Measurements from ENCODE around the gene CAMSAP1. TPM values are rescaled to one million over a fixed set of nuclear protein-coding genes. Genes with fewer than 3 reads are reported as not detected.

CAMSAP1 gene
- total and polyA plus RNA-seq, 2 donors (not counting 1 experiment from before 2014, with no cell fraction given): 5.0 to 18.8 TPM

- DNase-seq (ENCODE audit: low read depth in 2 of 2): no peak
- Histone ChIP-seq H3K27ac (ENCODE audit: insufficient read depth, low read length) (no peak overlapping the region), H4K20me1 (ENCODE audit: control insufficient read depth, extremely low read depth, insufficient read depth, low read length) (no peaks in the 10 kb centered on the region), H3K4me3 (replicated peaks in 1 of 4; ENCODE audit: control extremely low read depth in 1 of 4, insufficient read depth in 1 of 4, low read depth in 3 of 4, low read length in 4 of 4) (no peak overlapping the region), H2AFZ (ENCODE audit: low read length) (no peak overlapping the region), H3K27me3 (ENCODE audit: control insufficient read depth, insufficient read depth, low read length) (no peaks in the 10 kb centered on the region), H3K4me1 (ENCODE audit: control insufficient read depth, extremely low read depth, insufficient read depth, low read length) (peaks cover 10% of the 10 kb centered on the region), H3K79me2 (ENCODE audit: control insufficient read depth, insufficient read depth, low read length) (peaks cover 81% of the 10 kb centered on the region), H3K36me3 (ENCODE audit: control insufficient read depth, insufficient read depth, low read length) (no peaks in the 10 kb centered on the region), H3K9ac (ENCODE audit: insufficient read depth, low read length) (no peak overlapping the region), H3K4me2 (ENCODE audit: extremely low read depth, insufficient read depth, low read length) (no peak overlapping the region), H3K9me3 (ENCODE audit: control insufficient read depth, insufficient read depth, low read depth, low read length) (no peaks in the 10 kb centered on the region)
- TF ChIP-seq EZH2 (IDR thresholded peaks at IDR 0.05; ENCODE audit: low read length, missing control alignments): no peak
- TF ChIP-seq, protein P1, sequence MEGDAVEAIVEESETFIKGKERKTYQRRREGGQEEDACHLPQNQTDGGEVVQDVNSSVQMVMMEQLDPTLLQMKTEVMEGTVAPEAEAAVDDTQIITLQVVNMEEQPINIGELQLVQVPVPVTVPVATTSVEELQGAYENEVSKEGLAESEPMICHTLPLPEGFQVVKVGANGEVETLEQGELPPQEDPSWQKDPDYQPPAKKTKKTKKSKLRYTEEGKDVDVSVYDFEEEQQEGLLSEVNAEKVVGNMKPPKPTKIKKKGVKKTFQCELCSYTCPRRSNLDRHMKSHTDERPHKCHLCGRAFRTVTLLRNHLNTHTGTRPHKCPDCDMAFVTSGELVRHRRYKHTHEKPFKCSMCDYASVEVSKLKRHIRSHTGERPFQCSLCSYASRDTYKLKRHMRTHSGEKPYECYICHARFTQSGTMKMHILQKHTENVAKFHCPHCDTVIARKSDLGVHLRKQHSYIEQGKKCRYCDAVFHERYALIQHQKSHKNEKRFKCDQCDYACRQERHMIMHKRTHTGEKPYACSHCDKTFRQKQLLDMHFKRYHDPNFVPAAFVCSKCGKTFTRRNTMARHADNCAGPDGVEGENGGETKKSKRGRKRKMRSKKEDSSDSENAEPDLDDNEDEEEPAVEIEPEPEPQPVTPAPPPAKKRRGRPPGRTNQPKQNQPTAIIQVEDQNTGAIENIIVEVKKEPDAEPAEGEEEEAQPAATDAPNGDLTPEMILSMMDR (conservative IDR thresholded peaks at IDR 0.05 in 1 of 2, IDR thresholded peaks at IDR 0.05 in 1 of 2; ENCODE audit: low read depth in 1 of 2, low read length in 2 of 2): no peak
Measured at GRCh38 chr9:135891027-135891631, 16.2 kb downstream of the CAMSAP1 start.

GRCh38 chr9:135890190-135891026 lies 16.9 kb downstream of the CAMSAP1 start:
- Histone ChIP-seq H3K36me3 (ENCODE audit: control insufficient read depth, insufficient read depth, low read length) (no peaks in the 10 kb centered on the region), H2AFZ (ENCODE audit: low read length) (no peak overlapping the region), H3K27ac (ENCODE audit: insufficient read depth, low read length) (no peak overlapping the region), H4K20me1 (ENCODE audit: control insufficient read depth, extremely low read depth, insufficient read depth, low read length) (no peaks in the 10 kb centered on the region), H3K4me2 (ENCODE audit: extremely low read depth, insufficient read depth, low read length) (no peak overlapping the region), H3K9me3 (ENCODE audit: control insufficient read depth, insufficient read depth, low read depth, low read length) (no peaks in the 10 kb centered on the region), H3K27me3 (ENCODE audit: control insufficient read depth, insufficient read depth, low read length) (no peaks in the 10 kb centered on the region), H3K4me3 (replicated peaks in 1 of 4; ENCODE audit: control extremely low read depth in 1 of 4, insufficient read depth in 1 of 4, low read depth in 3 of 4, low read length in 4 of 4) (no peak overlapping the region), H3K79me2 (ENCODE audit: control insufficient read depth, insufficient read depth, low read length) (peaks cover 79% of the 10 kb centered on the region), H3K9ac (ENCODE audit: insufficient read depth, low read length) (no peak overlapping the region), H3K4me1 (ENCODE audit: control insufficient read depth, extremely low read depth, insufficient read depth, low read length) (peaks cover 13% of the 10 kb centered on the region)
- TF ChIP-seq EZH2 (IDR thresholded peaks at IDR 0.05; ENCODE audit: low read length, missing control alignments): no peak
- TF ChIP-seq, protein P1 (conservative IDR thresholded peaks at IDR 0.05 in 1 of 2, IDR thresholded peaks at IDR 0.05 in 1 of 2; ENCODE audit: low read depth in 1 of 2, low read length in 2 of 2): no peak
- no peak for DNase-seq (ENCODE audit: low read depth in 2 of 2)

DNA sequence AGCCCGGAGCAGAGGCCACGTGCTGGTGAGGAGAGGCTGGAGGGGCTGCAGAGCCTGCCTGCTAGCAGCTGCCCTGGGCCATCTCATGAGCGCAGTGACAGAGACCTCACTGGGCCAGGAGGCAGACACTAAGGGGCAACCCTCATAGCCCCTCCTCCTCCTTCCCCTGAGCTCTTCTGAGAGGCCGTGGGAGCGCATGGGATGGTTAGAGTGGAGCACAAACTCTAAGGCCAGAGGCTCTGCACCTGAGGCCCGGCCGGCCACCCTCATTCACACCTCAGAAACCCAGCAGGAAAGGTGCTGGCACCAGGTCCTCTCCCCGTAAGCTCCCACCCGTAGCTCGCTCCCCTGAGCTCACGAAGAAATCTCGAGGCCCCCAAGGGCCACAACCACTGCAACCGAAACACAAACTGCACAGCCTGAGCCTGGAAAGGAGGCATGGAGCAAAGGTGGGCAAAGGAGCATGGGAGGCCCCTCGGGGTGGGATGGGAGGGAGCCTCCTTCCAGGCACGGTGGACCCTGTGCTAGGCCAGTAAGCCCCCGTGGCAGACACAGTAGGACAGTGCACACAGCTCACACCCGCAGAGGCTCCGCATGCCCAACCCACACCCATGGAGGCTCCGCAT lies 17.7 kb downstream of the CAMSAP1 start:
- no peak overlapping the region for H2AFZ ChIP-seq (ENCODE audit: low read length)
- no peak overlapping the region for H3K27ac ChIP-seq (ENCODE audit: insufficient read depth, low read length)
- no peak for TF ChIP-seq EZH2 (IDR thresholded peaks at IDR 0.05; ENCODE audit: low read length, missing control alignments)
- TF ChIP-seq, protein P1 (conservative IDR thresholded peaks at IDR 0.05 in 1 of 2, IDR thresholded peaks at IDR 0.05 in 1 of 2; ENCODE audit: low read depth in 1 of 2, low read length in 2 of 2): no peak
- H3K79me2 ChIP-seq (ENCODE audit: control insufficient read depth, insufficient read depth, low read length): peaks cover 77% of the 10 kb centered on the region
- no peak overlapping the region for H3K4me2 ChIP-seq (ENCODE audit: extremely low read depth, insufficient read depth, low read length)
- peaks cover 20% of the 10 kb centered on the region for H3K4me1 ChIP-seq (ENCODE audit: control insufficient read depth, extremely low read depth, insufficient read depth, low read length)
- no peaks in the 10 kb centered on the region for H3K9me3 ChIP-seq (ENCODE audit: control insufficient read depth, insufficient read depth, low read depth, low read length)
- no peaks in the 10 kb centered on the region for H4K20me1 ChIP-seq (ENCODE audit: control insufficient read depth, extremely low read depth, insufficient read depth, low read length)
- no peak overlapping the region for H3K4me3 ChIP-seq (replicated peaks in 1 of 4; ENCODE audit: control extremely low read depth in 1 of 4, insufficient read depth in 1 of 4, low read depth in 3 of 4, low read length in 4 of 4)
- no peak overlapping the region for H3K9ac ChIP-seq (ENCODE audit: insufficient read depth, low read length)
- no peak for DNase-seq (ENCODE audit: low read depth in 2 of 2)
- no peaks in the 10 kb centered on the region for H3K36me3 ChIP-seq (ENCODE audit: control insufficient read depth, insufficient read depth, low read length)
- no peaks in the 10 kb centered on the region for H3K27me3 ChIP-seq (ENCODE audit: control insufficient read depth, insufficient read depth, low read length)
